Spleen (tissue), 11 donors: ENCODE results near the gene TPK1. TPM values are rescaled to one million over a fixed set of nuclear protein-coding genes. Genes with fewer than 3 reads are reported as not detected.

Source experiments
- DNase-seq: peaks from one replicate; pipeline ENCODE4 v3.0.0-alpha.2; 2020
- H3K27ac ChIP-seq, 8 donors: fragments of 200-600 bp; sonication (generic) in 7 of 8; 1 replicate in 4 of 8; 2 replicates in 4 of 8; pipeline versions ENCODE4 v1.5.0 to v1.8.0; 2016 to 2021; ENCODE audit warnings: inconsistent platforms in 4 of 8, mild to moderate bottlenecking in 4 of 8, moderate library complexity in 1 of 8
- H3K27me3 ChIP-seq, 7 donors: fragments of 200-600 bp; sonication (generic) in 6 of 7; replicated peaks in 1 of 7; 1 replicate in 4 of 7; 2 replicates in 3 of 7; pipeline versions ENCODE4 v1.5.0 to v1.8.0; 2016 to 2021; ENCODE audit warnings: inconsistent platforms in 3 of 7, mild to moderate bottlenecking in 1 of 7
- H3K36me3 ChIP-seq, 6 donors: fragments of 200-600 bp; sonication (generic) in 5 of 6; 1 replicate in 4 of 6; 2 replicates in 2 of 6; pipeline versions ENCODE4 v1.5.0 to v1.8.0; 2016 to 2021; ENCODE audit warnings: inconsistent platforms in 2 of 6
- H3K4me1 ChIP-seq, 6 donors: fragments of 200-600 bp; sonication (generic) in 5 of 6; 1 replicate in 3 of 6; 2 replicates in 3 of 6; pipeline versions ENCODE4 v1.5.0 to v1.8.0; 2016 to 2021; ENCODE audit warnings: inconsistent platforms in 3 of 6
- H3K4me3 ChIP-seq, 8 donors: fragments of 200-600 bp; sonication (generic) in 7 of 8; 1 replicate in 4 of 8; 2 replicates in 4 of 8; pipeline versions ENCODE4 v1.5.0 to v1.8.0; 2016 to 2021; ENCODE audit warnings: inconsistent platforms in 4 of 8, mild to moderate bottlenecking in 4 of 8, moderate library complexity in 2 of 8
- H3K9me3 ChIP-seq, 8 donors: fragments of 200-600 bp; sonication (generic) in 7 of 8; 1 replicate in 4 of 8; 2 replicates in 4 of 8; pipeline versions ENCODE4 v1.5.0 to v1.8.0; 2016 to 2021; ENCODE audit warnings: inconsistent platforms in 4 of 8
- CTCF ChIP-seq, 11 experiments: fragments of 200-600 bp in 7 of 11; fragments of 450-650 bp in 4 of 11; sonication (generic) in 4 of 11; IDR thresholded peaks in 8 of 11; conservative IDR thresholded peaks in 3 of 11; 1 replicate in 7 of 11; 2 replicates in 4 of 11; pipeline versions ENCODE4 v1.4.0 to v1.8.0; 2016 to 2021; ENCODE audit warnings: antibody characterized with exemption in 11 of 11, inconsistent platforms in 4 of 11, mild to moderate bottlenecking in 1 of 11
- POLR2A ChIP-seq, 3 donors: fragments of 450-650 bp; IDR thresholded peaks; one replicate each; pipeline ENCODE4 v1.5.1; 2017; ENCODE audit warnings: antibody characterized with exemption in 3 of 3, mild to moderate bottlenecking in 1 of 3
- POLR2AphosphoS5 ChIP-seq, 3 donors: sonication (generic); formaldehyde crosslinking; IDR thresholded peaks; one replicate each; pipeline ENCODE4 v1.5.1; 2017; ENCODE audit warnings: antibody characterized with exemption in 3 of 3
- WGBS, 5 donors: extraction: QIAGEN DNeasy Blood & Tissue Kit in 3 of 5; methylation state at CpG; one replicate each; pipeline versions ENCODE4 v1.1.5 to v1.1.7; 2013 to 2018; 5-methylcytosine and 5-hydroxymethylcytosine counted together
- intact Hi-C: fragments of 100-400 bp; cut with DNase I; formaldehyde crosslinking; loops from one replicate; pipeline ENCODE4 v1.15.0; 2023; ENCODE audit warnings: low total_unique reads
- polyA plus RNA-seq, 3 donors: library from polyadenylated mRNA; stranded (reverse); fragments of 200-250 nt; gene quantifications; one replicate each; pipeline ENCODE4 v1.2.1, GENCODE V29; 2013
- total RNA-seq, 7 donors: library from RNA; depleted of rRNA in 3 of 7; stranded (reverse); fragments of >200 nt in 3 of 7; fragmentation: NEBNext Ultra II Directional in 4 of 7; extraction: Animal tissue kit (Norgen Biotek cat#: 25700) in 4 of 7; gene quantifications; one replicate each; pipeline versions ENCODE4 v1.1.0 to v1.2.1, GENCODE V29; 2016 to 2021
- donor health status: healthy with polysubstance abuse.
- donor health status: DM: no; HTN: no; CAD: no; lungs with moderate emphysema.
- donor health status: DM: no; HTN: no; CAD: no.
- donor health status: Bipolar disorder and iron deficiency.
- donor health status: healthy.
- donor health status: DM: no; HTN: no; CAD: no.
- donor health status: DM: yes; HTN: yes; CAD: no.

The TPK1 gene
- total and polyA plus RNA-seq, 10 donors, result 8.9 to 30.2 (median 17.8) TPM

DNA sequence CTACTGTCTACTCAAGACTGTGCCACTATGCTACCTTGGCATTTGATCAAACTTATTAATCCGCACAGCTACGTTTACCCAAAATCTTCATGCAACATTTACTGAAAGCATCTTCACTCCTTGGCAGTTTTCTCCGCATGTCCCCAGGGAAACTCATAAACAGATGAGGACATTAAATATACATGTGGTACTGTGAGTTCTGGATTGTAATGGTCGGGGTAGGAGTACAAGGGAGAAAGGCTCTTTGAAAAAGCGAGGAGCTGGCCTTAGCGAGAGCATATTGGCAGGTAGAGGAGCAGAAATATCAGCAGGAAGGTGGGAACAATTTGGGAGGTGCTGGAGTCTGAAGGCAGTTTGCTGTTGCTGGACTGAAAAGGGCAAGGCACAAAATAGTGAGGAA, 325.2 kb downstream of the TPK1 start:
- intact Hi-C loops, result no loop called here
- no peak overlapping the region for H3K27ac ChIP-seq
- H3K9me3 ChIP-seq, result peaks cover 0 to 11% (median 6%) of the 10 kb centered on the region in 8 donors
- 86 to 96% (median 93%) methylated on average over 6 of the region's 6 CpGs for WGBS, 5 donors
- DNase-seq, result no peak
- H3K27me3 ChIP-seq, result no peaks in the 10 kb centered on the region
- no peak overlapping the region for H3K4me3 ChIP-seq
- TF ChIP-seq POLR2AphosphoS5 (IDR thresholded peaks at IDR 0.05) (no peak), CTCF (IDR thresholded peaks at IDR 0.05 in 8 of 11, conservative IDR thresholded peaks at IDR 0.05 in 3 of 11) (no peak), POLR2A (IDR thresholded peaks at IDR 0.05) (no peak)
- no peaks in the 10 kb centered on the region for H3K36me3 ChIP-seq
- H3K4me1 ChIP-seq, result peaks cover 0 to 6% (median 0%) of the 10 kb centered on the region in 6 donors

DNA sequence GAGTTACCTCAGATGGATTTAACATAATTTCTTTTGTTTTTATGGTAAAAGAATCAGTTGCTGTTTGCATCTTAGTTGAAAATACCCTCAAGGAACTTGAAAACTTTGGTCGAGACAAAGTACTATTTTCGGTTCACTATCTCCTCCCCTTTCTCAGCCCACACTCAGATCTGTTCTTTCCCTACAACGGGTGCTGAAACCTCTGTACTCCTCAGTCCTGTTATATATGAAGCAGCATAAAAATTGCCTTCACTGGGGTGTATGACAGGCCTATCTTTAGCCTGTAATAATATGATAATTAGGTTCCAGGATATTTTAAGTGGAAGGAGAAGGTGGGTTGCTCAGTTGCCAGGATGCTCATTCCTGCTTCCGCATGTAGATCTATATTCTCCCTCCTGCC, 327.2 kb downstream of the TPK1 start:
- Histone ChIP-seq H3K27me3 (no peaks in the 10 kb centered on the region), H3K27ac (no peak overlapping the region), H3K4me3 (no peak overlapping the region), H3K4me1 (peaks cover 0 to 6% (median 0%) of the 10 kb centered on the region in 6 donors), H3K36me3 (no peaks in the 10 kb centered on the region), H3K9me3 (peaks cover 0 to 16% (median 12%) of the 10 kb centered on the region in 8 donors)
- TF ChIP-seq CTCF (IDR thresholded peaks at IDR 0.05 in 8 of 11, conservative IDR thresholded peaks at IDR 0.05 in 3 of 11), result no peak
- TF ChIP-seq POLR2AphosphoS5 (IDR thresholded peaks at IDR 0.05), result no peak
- no peak for TF ChIP-seq POLR2A (IDR thresholded peaks at IDR 0.05)
- no peak for DNase-seq
- WGBS, 5 donors, result 54 to 93% (median 76%) methylated on average over 4 of the region's 4 CpGs
- intact Hi-C loops, result no loop called here

DNA sequence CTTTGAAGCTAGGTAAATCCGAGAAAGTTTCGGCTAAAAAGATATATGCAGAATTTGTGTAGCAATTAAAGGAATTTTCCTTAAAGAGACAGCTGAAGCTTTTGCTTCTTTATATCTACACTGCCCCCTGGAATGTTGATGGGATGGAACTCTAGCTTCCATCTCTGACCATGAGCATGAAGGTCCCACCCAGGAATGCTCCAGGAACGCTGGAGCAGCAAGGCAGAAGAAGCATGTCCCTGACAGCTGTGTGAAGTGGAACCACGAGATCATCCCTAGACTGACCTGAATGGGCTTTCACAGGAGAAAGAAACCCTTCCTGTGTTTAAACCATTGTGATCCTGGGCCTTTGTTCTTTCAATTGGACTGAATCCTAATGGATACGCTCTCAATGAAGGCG, 332.6 kb downstream of the TPK1 start:
- 87 to 94% (median 90%) methylated on average over 6 of the region's 6 CpGs for WGBS, 5 donors
- TF ChIP-seq POLR2AphosphoS5 (IDR thresholded peaks at IDR 0.05) (no peak), POLR2A (IDR thresholded peaks at IDR 0.05) (no peak), CTCF (IDR thresholded peaks at IDR 0.05 in 8 of 11, conservative IDR thresholded peaks at IDR 0.05 in 3 of 11) (no peak)
- no peak for DNase-seq
- no peaks in the 10 kb centered on the region for H3K36me3 ChIP-seq
- intact Hi-C loops, result no loop called here
- H3K4me3 ChIP-seq, result no peak overlapping the region
- H3K9me3 ChIP-seq, result peaks cover 0 to 16% (median 12%) of the 10 kb centered on the region in 8 donors
- H3K4me1 ChIP-seq, result no peaks in the 10 kb centered on the region
- H3K27me3 ChIP-seq, result no peaks in the 10 kb centered on the region
- no peak overlapping the region for H3K27ac ChIP-seq

DNA sequence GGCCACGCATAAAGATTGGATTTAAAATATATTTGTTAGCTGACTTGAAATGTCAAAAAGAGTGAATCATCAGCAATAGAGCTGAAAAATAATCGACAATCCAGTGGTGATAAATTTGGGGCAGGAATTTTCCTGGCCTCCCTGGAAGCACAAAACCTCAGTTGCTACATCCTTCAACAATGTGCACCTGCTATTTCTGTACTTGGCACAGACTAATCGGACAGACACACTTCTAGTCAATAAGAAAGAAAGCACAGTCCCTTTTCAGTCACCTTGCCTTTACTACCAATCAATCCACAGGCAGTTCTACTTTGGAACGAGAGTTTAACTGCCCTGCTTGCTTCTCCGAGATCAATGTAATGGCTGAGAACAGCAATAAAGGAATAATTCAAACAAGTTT, 335.6 kb downstream of the TPK1 start:
- Histone ChIP-seq H3K9me3 (peaks cover 0 to 4% (median under 1%) of the 10 kb centered on the region in 8 donors), H3K4me3 (no peak overlapping the region), H3K36me3 (no peaks in the 10 kb centered on the region), H3K27me3 (no peaks in the 10 kb centered on the region), H3K4me1 (no peaks in the 10 kb centered on the region), H3K27ac (no peak overlapping the region)
- intact Hi-C loops, result no loop called here
- TF ChIP-seq CTCF (IDR thresholded peaks at IDR 0.05 in 8 of 11, conservative IDR thresholded peaks at IDR 0.05 in 3 of 11), result no peak
- WGBS, 5 donors, result 69 to 91% (median 77%) methylated on average over 5 of the region's 5 CpGs
- DNase-seq, result no peak
